ENCODE data around the gene RASAL2.

Gene RASAL2

GRCh38 chr1:178407215-178407614 is 313.3 kb downstream of the RASAL2 start:
- no peak for DNase-seq

DNA sequence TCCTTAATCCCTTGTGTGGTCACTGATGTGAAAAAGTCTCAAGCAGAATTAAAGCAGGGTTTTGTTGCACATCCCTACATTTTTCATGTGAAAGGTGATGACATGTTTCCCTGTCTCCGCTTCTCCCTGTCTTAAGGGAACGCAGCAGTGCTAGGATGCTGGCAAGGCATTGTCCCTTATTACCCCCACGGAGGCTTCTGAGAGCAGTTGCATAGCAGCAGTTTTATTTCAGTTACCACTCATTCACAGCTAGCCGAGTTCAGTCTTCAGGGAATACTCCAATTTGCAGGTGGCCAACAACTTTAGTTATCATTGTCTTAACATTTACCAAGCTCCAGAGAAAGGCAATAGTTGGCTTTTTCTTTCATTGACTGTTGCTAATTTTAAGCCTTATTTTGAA is 313.8 kb downstream of the RASAL2 start:
- DNase-seq: no peak

DNA sequence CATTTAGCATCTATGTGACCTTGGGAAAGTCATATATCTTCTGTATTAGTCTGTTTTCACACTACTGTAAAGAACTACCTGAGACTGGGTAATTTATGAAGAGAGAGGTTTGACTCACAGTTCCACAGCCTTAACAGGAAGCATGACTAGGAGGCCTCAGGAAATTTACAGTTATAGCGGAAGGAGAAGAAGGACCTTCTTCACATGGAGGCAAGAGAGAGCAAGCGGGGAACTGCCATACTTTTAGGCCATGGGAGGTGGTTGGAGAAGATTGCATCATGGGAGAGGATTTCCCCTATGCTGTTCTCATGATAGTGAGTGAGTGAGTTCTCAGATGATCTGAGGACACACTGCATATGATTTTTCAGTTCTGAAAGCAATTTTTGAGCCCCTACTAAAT is 315.0 kb downstream of the RASAL2 start:
- DNase-seq: no peak

DNA sequence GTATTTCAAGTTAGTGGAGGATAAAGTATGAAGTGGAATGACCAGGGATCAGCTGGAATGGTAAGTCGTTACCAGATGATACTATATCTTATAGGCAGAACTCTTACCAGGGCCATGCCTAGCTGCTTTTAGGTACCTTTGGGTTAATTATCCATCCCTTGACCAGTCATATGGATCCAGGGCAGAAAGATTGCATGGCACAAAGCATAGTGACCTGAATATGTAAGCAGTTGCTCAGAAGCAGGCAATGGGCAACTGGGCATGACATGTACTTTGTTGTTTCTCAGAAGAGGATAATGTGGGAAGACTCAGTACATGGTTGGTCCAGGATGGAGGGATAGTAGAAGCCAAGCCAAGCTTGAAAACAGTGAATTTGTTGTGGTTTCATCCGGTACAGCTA is 315.6 kb downstream of the RASAL2 start:
- no peak for DNase-seq

DNA sequence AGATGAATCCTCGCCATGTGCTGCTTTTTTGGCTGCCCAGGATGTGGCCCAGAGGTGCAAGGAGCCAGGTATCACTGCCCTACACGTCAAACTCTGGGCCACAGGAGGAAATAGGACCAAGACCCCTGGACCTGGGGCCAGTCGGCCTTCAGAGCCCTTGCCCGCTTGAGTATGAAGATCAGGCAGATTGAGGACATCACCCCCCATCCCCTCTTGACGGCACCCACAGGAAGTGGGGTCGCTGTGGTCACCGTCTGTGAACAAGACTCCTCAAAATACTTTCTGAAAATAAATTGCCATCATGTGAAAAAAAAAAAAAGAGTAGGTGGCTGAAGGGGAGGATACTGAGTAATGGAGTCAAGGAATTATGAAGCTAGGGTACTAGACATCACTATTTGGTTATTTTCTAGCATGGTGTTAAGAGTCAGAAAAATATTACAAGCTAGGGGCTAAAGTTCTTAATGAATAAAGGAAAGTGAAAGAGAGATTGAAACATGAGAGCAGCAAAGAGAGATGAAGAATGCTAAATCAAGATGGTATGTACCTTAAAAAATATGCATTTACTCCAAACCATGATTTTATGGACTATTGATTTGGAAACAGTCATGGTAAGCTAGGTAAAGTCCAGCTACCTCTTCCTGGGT is 318.0 kb downstream of the RASAL2 start:
- no peak for DNase-seq

GRCh38 chr1:178412400-178412770 is 318.5 kb downstream of the RASAL2 start:
- DNase-seq: peak; percentile 7

DNA sequence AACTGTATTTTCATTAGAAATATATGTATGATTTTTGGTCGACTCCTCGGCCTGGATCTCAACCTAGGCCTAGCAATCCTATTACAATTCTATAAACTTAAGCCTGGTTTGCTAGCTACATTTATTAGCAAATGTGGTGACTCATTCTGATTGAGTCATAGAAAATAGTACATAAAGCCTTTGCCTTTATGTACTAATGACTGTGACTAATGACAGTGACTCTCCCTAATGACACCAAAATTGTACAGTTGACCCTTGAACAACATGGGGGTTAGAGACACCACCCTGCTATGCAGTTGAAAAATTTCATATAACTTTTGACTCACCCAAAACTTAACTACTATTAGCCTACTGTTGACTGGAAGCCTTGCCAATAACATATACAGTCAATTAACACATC is 324.0 kb downstream of the RASAL2 start:
- DNase-seq: no peak

DNA sequence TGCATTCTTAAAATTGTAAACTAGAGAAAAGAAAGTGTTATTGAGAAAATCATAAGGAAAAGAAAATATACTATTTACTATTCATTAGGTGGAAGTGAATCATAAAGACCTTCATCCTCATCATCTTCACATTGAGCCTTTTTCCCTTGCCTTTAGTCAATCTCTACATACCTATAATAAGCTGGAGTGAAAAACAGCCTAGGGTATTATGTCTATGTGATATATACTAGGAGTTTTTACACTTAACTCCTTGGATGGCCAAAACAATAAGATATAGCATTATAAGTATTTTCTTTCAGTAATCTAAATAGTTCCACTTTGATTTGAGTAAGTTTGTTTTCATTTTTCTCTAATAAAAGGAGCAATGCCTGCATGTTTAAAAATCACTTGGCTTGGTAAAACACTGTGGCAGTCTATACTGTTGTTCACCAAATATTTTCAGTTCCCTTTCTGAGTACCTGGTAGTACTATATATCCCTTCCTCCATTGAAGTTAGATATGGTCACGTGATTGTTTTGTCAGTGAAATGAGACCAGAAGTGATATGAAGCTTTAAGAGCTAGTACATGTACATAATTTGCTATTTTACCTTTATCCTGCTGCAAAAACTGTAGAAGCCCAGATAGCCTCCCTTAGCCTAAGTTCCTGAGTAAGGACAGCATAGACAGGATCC is 324.5 kb downstream of the RASAL2 start:
- no peak for DNase-seq

DNA sequence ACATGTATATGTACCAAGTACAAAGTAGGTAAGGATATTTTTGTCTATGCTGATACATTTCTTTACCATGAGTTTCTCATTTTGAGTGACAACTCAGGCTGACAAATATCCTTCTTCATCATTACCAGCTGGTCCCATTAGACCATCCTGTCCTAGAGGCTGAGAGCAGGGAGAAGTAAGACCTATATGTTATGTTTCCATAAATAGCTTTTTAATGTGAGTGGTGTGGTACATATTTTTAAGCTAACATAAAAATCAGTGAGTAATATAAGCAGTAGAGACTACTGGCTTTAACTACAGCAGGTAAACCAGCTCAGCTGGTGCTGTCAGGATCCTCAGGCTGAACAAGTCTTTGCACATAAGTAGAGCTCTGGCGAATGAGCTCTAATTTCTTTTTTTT is 340.5 kb downstream of the RASAL2 start:
- no peak for DNase-seq

- no peak for DNase-seq
These were observed 341.1 kb downstream of the RASAL2 start for GRCh38 chr1:178434899-178435435.

- no peak for DNase-seq
These were observed 343.0 kb downstream of the RASAL2 start for GRCh38 chr1:178436899-178437298.

DNA sequence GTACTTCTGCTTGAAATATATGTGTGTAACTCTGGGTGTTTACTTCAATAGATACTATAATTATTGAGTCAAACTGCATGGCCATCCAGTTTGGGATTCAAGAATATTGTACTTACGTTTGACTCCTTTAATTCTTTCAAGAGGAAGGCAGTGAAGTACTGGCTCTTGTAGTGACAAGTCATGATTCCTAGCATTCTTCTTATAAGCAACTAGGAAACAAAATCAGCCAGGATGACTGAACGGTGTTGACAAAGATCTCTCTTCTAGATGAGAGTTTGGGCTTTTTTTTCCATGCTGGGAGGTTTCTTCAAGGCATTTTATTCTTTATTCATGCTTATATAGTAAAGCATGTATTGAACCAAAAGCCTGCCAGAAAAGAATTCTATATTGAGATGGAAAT is 344.5 kb downstream of the RASAL2 start:
- no peak for DNase-seq

GRCh38 chr1:178442925-178443324 is 349.0 kb downstream of the RASAL2 start:
- DNase-seq: no peak

- DNase-seq: no peak
These were observed 357.0 kb downstream of the RASAL2 start for GRCh38 chr1:178450871-178451270.

DNA sequence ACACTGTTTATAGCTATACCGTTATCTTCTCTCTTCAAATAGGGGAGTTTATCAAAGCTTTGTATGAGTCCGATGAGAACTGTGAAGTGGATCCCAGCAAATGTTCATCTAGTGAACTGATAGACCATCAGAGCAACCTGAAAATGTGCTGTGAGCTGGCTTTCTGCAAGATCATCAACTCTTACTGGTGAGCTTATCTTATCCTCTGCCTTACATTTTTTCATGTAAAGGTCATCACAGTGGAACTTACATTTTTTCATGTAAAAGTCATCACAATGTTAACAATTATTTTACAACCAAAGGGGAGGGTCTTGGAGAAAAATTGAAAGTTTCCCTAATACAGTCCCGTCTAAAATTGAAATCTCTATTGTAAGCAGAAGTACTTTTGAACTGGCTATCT is 357.6 kb downstream of the RASAL2 start:
- DNase-seq: no peak

DNA sequence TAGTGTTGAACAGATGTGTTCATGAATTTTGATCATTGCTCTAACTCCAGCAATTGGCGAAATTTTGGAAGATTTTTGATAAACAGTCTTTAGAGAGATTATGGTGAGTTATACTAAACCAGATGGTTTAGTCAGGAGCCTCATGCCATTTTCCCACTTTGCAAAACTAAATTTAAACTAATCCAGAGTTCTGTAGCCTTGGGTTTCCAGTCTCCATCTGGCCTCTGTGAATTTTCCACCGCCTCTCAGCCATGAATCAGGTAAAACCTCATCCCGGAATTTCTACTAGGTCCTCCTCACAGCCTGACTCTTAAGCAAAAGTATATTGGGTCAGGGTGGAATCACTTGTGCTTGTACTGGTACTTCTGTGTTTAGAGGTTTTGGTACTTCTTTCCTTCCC is 358.1 kb downstream of the RASAL2 start:
- no peak for DNase-seq

DNA sequence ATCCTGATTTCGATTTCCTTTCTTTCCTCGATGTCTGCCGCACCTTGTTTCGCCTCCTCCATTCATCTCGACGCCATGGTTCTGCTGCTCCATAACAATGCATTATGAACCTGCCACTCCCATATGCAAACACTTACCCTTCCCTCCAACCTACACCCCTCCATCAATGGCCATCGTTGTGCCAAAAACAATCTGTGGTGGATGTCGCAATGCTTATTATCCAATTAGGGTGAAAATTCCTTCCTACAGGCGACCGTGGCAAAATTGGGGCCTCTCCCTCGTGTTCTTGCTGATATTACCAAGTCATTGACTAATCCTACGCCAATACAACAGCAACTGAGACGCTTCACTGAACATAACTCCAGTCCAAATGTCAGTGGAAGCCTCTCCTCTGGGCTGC is 362.6 kb downstream of the RASAL2 start:
- no peak for DNase-seq

DNA sequence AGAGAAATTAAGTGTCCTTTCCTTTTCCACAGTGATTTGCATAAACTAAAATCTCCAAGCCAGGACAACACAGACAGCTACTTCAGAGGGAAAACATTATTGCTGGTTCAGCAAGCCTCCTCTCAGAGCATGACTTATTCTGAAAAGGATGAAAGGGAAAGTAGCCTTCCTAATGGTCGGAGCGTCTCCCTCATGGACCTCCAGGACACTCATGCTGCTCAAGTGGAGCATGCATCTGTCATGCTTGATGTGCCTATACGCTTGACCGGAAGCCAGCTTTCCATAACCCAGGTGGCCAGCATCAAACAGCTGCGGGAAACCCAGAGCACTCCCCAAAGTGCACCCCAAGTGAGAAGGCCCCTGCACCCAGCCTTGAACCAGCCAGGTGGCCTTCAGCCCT is 363.7 kb downstream of the RASAL2 start:
- no peak for DNase-seq

- DNase-seq: no peak
These were observed 364.3 kb downstream of the RASAL2 start for GRCh38 chr1:178458203-178458602.

DNA sequence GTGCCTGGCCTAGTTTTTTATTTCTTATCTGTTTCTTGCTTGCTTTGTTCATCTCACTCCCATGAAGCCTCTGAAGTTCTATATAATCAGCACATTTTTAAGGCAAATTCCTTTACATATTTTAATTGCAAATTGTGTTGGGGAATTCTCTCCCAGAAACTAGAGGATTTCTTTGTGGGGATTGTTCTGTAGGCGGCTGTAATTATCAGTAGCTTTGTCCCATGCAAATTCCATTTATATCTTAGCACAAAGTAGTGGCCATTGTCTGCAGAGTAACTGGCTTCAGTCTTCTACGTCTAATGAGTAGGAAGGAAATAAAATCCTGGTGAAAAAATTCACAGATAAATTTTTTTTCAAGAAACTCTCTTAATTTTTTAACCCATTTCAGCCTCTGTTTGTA is 367.2 kb downstream of the RASAL2 start:
- DNase-seq: no peak

DNA sequence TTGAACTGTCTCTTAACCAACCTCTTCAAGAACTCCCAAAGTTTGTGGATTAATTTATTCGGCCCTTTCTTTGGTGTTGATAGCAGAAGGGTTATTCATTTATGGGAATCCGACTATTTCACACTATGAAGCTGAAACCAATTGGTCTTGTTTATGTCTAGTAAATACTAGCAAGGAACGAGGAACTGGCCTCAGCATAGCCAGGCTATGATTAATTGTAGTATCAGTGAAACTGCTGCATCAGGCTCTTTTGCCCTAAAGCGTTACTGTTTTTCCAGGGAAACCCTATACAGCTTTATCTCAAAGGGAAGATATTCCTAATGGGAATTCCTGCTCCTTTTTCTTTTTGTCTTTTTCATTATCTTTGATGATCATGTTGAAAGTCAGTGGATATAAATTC is 367.8 kb downstream of the RASAL2 start:
- no peak for DNase-seq

GRCh38 chr1:178464141-178464540 is 370.2 kb downstream of the RASAL2 start:
- no peak for DNase-seq

DNA sequence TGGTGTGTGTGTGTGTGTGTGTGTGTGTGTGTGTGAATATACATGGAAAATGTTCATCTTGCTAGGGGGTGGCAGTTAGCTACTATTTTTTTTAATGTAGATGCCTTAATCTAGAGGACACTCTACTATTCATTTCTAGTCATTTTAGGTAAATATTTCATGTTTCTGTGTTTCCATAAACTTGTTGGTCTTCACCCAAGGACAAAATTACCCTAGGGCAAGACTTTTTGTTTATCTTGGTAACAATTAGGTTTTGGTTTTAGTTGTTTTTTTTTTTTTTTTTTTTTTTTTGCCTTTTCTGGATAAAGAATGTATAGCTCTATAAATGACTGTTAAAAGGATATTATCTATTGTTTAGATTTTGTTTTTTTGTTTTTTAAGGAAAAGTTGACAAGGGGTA is 370.7 kb downstream of the RASAL2 start:
- no peak for DNase-seq

GRCh38 chr1:178465011-178465410 is 371.1 kb downstream of the RASAL2 start:
- DNase-seq: no peak

DNA sequence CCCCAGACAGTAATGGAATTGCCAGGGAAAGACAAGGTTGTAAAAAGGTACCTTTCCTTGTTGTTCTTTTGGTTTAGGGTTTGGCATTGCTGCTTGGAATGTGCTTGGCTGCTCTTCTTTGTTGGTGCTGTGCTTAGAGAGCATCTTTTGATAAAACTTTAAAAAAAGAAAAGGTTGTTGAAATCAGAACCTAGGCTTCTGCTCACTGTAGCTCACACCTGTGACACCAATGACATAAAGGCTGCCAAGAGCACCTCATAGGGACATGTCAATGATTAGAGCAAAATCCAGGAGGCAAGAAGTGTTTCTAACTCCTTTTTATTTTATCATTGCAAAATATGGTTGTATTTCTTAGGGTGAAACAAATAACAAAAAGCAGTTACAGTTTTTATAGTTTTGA is 373.9 kb downstream of the RASAL2 start:
- no peak for DNase-seq
